Parathyroid adenoma (tissue), 2 donors: ENCODE measurements around the gene C1QL4.

Experiments used
- H2AFZ ChIP-seq: fragments of 300-600 bp; sonication (generic); one replicate; pipeline ENCODE4 v1.7.0; 2017; ENCODE audit warnings: antibody characterized with exemption, mild to moderate bottlenecking
- H3K27ac ChIP-seq: fragments of 300-600 bp; sonication (generic); one replicate; pipeline ENCODE4 v1.7.0; 2017
- H3K27me3 ChIP-seq: fragments of 300-600 bp; sonication (generic); one replicate; pipeline ENCODE4 v1.7.0; 2017; ENCODE audit warnings: low read length; ENCODE audit not compliant: control insufficient read depth, insufficient read depth
- H3K36me3 ChIP-seq: fragments of 300-600 bp; sonication (generic); one replicate; pipeline ENCODE4 v1.7.0; 2017; ENCODE audit warnings: low read length; ENCODE audit not compliant: control insufficient read depth, insufficient read depth
- H3K4me1 ChIP-seq: fragments of 300-600 bp; sonication (generic); one replicate; pipeline ENCODE4 v1.7.0; 2017; ENCODE audit warnings: control low read depth
- H3K4me2 ChIP-seq: fragments of 300-600 bp; sonication (generic); one replicate; pipeline ENCODE4 v1.7.0; 2017; ENCODE audit warnings: low read length
- H3K4me3 ChIP-seq: fragments of 300-600 bp; sonication (generic); one replicate; pipeline ENCODE4 v1.7.0; 2017; ENCODE audit warnings: low read depth, low read length
- H3K79me2 ChIP-seq: fragments of 300-600 bp; sonication (generic); one replicate; pipeline ENCODE4 v1.7.0; 2017; ENCODE audit warnings: control low read depth
- H3K9ac ChIP-seq: fragments of 300-600 bp; sonication (generic); one replicate; pipeline ENCODE4 v1.7.0; 2017; ENCODE audit warnings: mild to moderate bottlenecking
- H3K9me3 ChIP-seq: fragments of 300-600 bp; sonication (generic); one replicate; pipeline ENCODE4 v1.7.0; 2017; ENCODE audit warnings: low read length; ENCODE audit not compliant: control insufficient read depth
- TF ChIP-seq, protein P1 (sequence below): fragments of 300-600 bp; sonication (generic); IDR thresholded peaks from one replicate; pipeline ENCODE4 v1.7.0; 2017; ENCODE audit warnings: antibody characterized with exemption, mild to moderate bottlenecking
- donor health status: primary hyperparathyroidism.

C1QL4 gene

DNA sequence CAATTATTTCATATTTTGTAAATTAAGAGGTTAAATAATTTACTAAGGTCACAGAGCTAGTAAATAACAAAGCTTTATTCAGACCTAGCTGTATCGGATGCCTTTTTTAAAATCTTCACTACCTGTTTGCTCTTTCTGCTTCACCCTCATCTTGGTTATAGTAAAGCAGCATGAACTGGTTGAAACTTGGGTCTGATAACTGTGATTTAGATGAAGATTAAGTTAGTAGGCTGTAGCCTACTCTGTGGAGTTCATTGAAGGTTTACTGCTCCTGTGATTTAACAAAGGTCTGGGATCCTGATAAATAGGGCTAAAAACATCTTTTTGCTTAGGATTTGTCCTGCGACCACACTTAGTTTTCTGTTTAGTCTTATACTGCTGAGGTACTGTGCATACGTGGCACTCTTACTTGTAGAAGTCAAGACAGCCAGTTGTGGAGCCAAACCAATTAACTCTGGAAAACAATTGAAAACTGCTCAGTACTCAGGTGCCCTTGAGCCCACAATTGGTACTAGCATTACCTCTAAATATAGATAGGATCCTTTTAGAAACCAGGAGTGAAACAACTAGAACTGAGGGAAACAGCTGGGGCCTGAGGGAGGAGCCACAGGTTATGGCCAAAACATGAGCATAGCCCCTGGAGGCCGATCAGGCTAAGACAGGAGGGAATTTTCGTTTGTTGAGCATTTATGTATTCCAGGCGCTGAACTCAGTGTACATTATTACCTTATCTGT lies 32.6 kb upstream of the C1QL4 start:
- H3K9ac ChIP-seq, result no peak overlapping the region
- peak overlapping the region; percentile 39 for H2AFZ ChIP-seq
- peak overlapping the region; percentile 15 for H3K4me2 ChIP-seq
- no peak overlapping the region for H3K27ac ChIP-seq
- H3K36me3 ChIP-seq, result no peaks in the 10 kb centered on the region
- TF ChIP-seq, protein P1, sequence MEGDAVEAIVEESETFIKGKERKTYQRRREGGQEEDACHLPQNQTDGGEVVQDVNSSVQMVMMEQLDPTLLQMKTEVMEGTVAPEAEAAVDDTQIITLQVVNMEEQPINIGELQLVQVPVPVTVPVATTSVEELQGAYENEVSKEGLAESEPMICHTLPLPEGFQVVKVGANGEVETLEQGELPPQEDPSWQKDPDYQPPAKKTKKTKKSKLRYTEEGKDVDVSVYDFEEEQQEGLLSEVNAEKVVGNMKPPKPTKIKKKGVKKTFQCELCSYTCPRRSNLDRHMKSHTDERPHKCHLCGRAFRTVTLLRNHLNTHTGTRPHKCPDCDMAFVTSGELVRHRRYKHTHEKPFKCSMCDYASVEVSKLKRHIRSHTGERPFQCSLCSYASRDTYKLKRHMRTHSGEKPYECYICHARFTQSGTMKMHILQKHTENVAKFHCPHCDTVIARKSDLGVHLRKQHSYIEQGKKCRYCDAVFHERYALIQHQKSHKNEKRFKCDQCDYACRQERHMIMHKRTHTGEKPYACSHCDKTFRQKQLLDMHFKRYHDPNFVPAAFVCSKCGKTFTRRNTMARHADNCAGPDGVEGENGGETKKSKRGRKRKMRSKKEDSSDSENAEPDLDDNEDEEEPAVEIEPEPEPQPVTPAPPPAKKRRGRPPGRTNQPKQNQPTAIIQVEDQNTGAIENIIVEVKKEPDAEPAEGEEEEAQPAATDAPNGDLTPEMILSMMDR, result peak; percentile 7
- H3K4me3 ChIP-seq, result no peak overlapping the region
- no peaks in the 10 kb centered on the region for H3K79me2 ChIP-seq
- no peaks in the 10 kb centered on the region for H3K4me1 ChIP-seq
- H3K27me3 ChIP-seq, result no peaks in the 10 kb centered on the region
- no peaks in the 10 kb centered on the region for H3K9me3 ChIP-seq

DNA sequence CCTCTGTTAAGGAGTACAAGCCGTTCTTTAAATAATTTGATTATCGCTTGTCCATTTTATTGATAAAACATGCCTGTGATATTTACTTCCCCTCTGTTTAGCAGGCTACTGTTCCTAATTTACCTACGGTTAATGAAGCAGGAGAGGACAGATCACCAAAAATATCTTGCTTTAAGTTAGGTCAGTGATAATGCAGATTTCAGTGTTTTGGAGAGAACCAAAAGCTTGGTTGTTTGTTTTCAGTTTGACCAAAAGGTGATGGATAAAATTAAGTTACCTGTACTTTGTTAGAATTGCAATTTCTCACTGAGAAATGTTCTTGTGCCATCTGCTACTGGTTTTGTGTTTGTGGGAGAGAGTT lies 31.2 kb upstream of the C1QL4 start:
- no peaks in the 10 kb centered on the region for H3K36me3 ChIP-seq
- H3K4me3 ChIP-seq, result peak overlapping the region; percentile 96
- H3K9ac ChIP-seq, result no peak overlapping the region
- H3K79me2 ChIP-seq, result no peaks in the 10 kb centered on the region
- peak overlapping the region; percentile 97 for H2AFZ ChIP-seq
- H3K27me3 ChIP-seq, result no peaks in the 10 kb centered on the region
- TF ChIP-seq, protein P1, result no peak
- H3K9me3 ChIP-seq, result no peaks in the 10 kb centered on the region
- no peaks in the 10 kb centered on the region for H3K4me1 ChIP-seq
- H3K27ac ChIP-seq, result peak overlapping the region; percentile 79
- H3K4me2 ChIP-seq, result peak overlapping the region; percentile 96

DNA sequence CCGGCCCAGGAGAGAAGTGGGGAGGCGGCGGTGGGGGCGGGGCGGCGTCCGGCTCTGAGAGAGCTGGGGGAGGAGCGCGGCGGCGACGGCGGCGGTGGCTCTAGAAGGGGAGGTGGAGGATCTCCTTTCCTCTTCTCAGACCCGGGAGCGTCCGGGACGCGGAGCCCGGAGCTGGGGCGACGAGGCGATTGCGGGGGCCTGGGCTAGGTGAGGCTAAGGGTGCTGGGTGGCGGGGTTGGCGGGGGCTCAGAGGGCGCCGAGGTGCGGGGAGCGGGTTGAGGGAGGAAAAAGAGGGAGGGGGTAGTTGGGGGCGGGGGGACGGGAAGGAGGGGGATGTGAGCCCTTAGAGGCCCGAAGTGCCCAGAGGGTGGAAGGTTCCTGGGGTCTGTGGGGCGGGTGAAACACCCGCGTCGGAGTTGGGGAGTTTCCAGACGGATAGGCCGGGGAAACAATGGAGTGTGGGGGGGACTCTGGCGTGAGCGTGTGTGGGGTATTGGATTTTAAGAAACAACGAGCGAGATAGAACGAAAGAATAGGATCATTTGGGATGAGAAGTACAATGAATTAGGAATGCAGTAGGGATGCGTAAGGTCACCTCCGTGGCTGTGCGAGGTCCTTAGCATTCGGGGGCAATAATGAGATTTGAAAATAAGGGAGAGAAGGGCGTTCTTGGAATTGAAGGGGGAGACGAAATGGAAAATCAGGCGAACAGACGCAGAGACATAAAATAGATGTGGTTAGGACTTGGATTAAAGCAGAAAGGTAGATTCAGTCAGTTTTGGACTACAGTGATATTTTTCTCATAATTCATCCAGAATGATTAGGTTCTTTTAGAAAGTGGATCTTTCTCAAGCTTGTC lies 30.6 kb upstream of the C1QL4 start, which contains the start of gene SPATS2:
SPATS2 (plus strand) TSS at position 82 of the 859 bp plus-strand sequence. CDS start 93,551 bp downstream, outside the sequence.
- Histone ChIP-seq H3K27ac (peak within 1 kb of the TSS; percentile 79), H2AFZ (peak within 1 kb of the TSS; percentile 97), H3K79me2 (no peaks in the 10 kb centered on the region), H3K27me3 (no peaks in the 10 kb centered on the region), H3K4me3 (peak within 1 kb of the TSS; percentile 96), H3K4me2 (peak within 1 kb of the TSS; percentile 96), H3K9ac (peak within 1 kb of the TSS; percentile 42), H3K4me1 (no peaks in the 10 kb centered on the region), H3K9me3 (no peaks in the 10 kb centered on the region), H3K36me3 (no peaks in the 10 kb centered on the region)
- TF ChIP-seq, protein P1, result no peak

DNA sequence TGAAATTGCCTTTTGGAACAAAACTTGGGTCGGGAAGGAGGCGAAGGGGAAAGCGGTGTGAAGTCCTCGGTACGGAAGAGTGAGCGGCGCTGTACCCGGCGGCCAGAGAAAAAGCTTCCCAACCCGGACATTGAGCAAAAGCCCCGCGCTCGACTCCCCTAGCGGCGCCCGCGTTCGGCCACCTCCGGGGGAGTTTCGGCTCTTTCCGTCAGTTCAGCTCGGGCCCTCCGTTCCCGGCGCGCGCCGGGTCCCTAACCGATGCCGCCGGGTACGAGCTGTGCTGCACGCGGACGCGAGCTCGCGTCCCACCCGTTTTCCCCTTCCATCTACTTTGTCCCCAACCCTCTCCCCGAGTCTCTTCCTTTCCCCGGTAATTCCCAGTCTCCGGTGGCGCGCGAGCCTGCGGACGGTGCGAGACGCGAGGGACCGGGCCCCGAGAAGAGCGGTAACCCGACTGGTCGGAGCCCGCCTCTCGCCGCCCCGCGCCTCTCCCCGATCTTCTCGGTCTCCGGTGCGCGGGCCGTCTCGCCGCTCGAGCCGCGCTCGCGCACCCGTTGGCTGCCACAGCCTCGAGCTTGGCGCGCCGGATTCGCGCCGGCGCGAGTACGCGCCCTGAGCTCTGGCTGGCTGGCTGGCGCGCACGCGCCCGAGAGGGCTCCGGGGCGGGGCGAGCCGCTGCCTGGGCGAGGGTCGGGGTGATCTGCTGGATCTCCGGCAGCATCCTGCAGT lies 29.8 kb upstream of the C1QL4 start:
- peak overlapping the region; percentile 96 for H3K4me3 ChIP-seq
- H3K4me1 ChIP-seq, result no peaks in the 10 kb centered on the region
- no peaks in the 10 kb centered on the region for H3K27me3 ChIP-seq
- TF ChIP-seq, protein P1, result no peak
- H3K9ac ChIP-seq, result peak overlapping the region; percentile 42
- H3K9me3 ChIP-seq, result no peaks in the 10 kb centered on the region
- H3K27ac ChIP-seq, result peak overlapping the region; percentile 79
- H3K36me3 ChIP-seq, result no peaks in the 10 kb centered on the region
- H3K4me2 ChIP-seq, result peak overlapping the region; percentile 96
- no peaks in the 10 kb centered on the region for H3K79me2 ChIP-seq
- H2AFZ ChIP-seq, result peak overlapping the region; percentile 97
